Cardiac fibroblast (primary cell): Measurements from ENCODE around the gene CBX1.

Experiments
- DNase-seq, 2 donors: peaks; one replicate each; pipeline versions ENCODE4 v3.0.0 to v3.0.0-alpha.2; 2010; ENCODE audit warnings: low read depth in 2 of 2
- H3K4me3 ChIP-seq, 2 donors: replicated peaks in 1 of 2; 1 replicate in 1 of 2; 2 replicates in 1 of 2; pipeline ENCODE4 v1.5.1; 2011; ENCODE audit warnings: low read depth in 2 of 2, low read length in 2 of 2, mild to moderate bottlenecking in 2 of 2, moderate library complexity in 1 of 2
- CTCF ChIP-seq: IDR thresholded peaks from one replicate; pipeline ENCODE4 v1.5.1; 2011; ENCODE audit warnings: low read depth, mild to moderate bottlenecking, low read length, inconsistent platforms

Gene CBX1

GRCh38 chr17:48110761-48111160, 9.5 kb upstream of the CBX1 start:
- no peak overlapping the region for H3K4me3 ChIP-seq
- no peak for TF ChIP-seq CTCF
- DNase-seq: no peak

- peak; percentile 3 for TF ChIP-seq CTCF
- DNase-seq: peak; percentile 75 to 83
- peak within 1 kb of the TSS; percentile 81 to 93 for H3K4me3 ChIP-seq
These were observed 6.1 kb upstream of the CBX1 start, which contains the start of gene SNX11 for GRCh38 chr17:48107137-48108055. Gene SNX11, plus strand, starts transcription at chr17:48107766. Its CDS starts 4,278 bp downstream, at chr17:48112044.

- no peak for TF ChIP-seq CTCF
- DNase-seq: no peak
These were observed 5.5 kb upstream of the CBX1 start for GRCh38 chr17:48106802-48107136.

GRCh38 chr17:48104440-48104839, 3.2 kb upstream of the CBX1 start:
- no peak for TF ChIP-seq CTCF
- DNase-seq: no peak
- no peak overlapping the region for H3K4me3 ChIP-seq

More at GRCh38 chr17:48106802-48107136, 5.5 kb upstream of the CBX1 start:
- peak overlapping the region; percentile 81 to 93 for H3K4me3 ChIP-seq

- DNase-seq: peak in 1 of 2 donors; percentile 12
- no peak for TF ChIP-seq CTCF
- no peak overlapping the region for H3K4me3 ChIP-seq
These were observed 1.8 kb upstream of the CBX1 start for GRCh38 chr17:48102798-48103715.

- H3K4me3 ChIP-seq: no peak overlapping the region
These were observed 919 bp upstream of the CBX1 start for GRCh38 chr17:48102043-48102750.

More at GRCh38 chr17:48102043-48102750, 919 bp upstream of the CBX1 start:
- no peak for DNase-seq
- TF ChIP-seq CTCF: no peak
